Measurements from ENCODE around the gene SEZ6. TPM values are rescaled to one million over a fixed set of nuclear protein-coding genes. Genes with fewer than 3 reads are reported as not detected.

The SEZ6 gene
- total and polyA plus RNA-seq, 4 donors = not detected

GRCh38 chr17:29010586-29010985, 4.8 kb upstream of the SEZ6 start:
- H3K27ac ChIP-seq (ENCODE audit: low read depth in 1 of 2, low read length in 2 of 2) = no peak overlapping the region
- DNase-seq = no peak
- no peak for ATAC-seq (ENCODE audit: low FRiP score)
- no peaks in the 10 kb centered on the region for H3K27me3 ChIP-seq (ENCODE audit: control insufficient read depth in 1 of 2, insufficient read depth in 2 of 2, low read length in 1 of 2)
- no peaks in the 10 kb centered on the region for H3K36me3 ChIP-seq (ENCODE audit: control insufficient read depth in 1 of 2, insufficient read depth in 2 of 2, low read length in 1 of 2)
- intact Hi-C loops (cut with DNase I) = no loop called here
- H3K9me3 ChIP-seq (ENCODE audit: control insufficient read depth, low read length) = no peaks in the 10 kb centered on the region
- H3K4me1 ChIP-seq (ENCODE audit: control insufficient read depth in 1 of 2, insufficient read depth in 2 of 2, low read length in 2 of 2) = no peaks in the 10 kb centered on the region
- 52 to 60% methylated on average over 7 of the region's 7 CpGs for WGBS, 2 donors
- H3K4me3 ChIP-seq (ENCODE audit: low read length in 2 of 2) = no peak overlapping the region

- WGBS, 2 donors = 18 to 21% methylated on average over 3 of the region's 3 CpGs
- H3K27ac ChIP-seq (ENCODE audit: low read depth in 1 of 2, low read length in 2 of 2) = no peak overlapping the region
- H3K27me3 ChIP-seq (ENCODE audit: control insufficient read depth in 1 of 2, insufficient read depth in 2 of 2, low read length in 1 of 2) = no peaks in the 10 kb centered on the region
- H3K4me1 ChIP-seq (ENCODE audit: control insufficient read depth in 1 of 2, insufficient read depth in 2 of 2, low read length in 2 of 2) = no peaks in the 10 kb centered on the region
- H3K4me3 ChIP-seq (ENCODE audit: low read length in 2 of 2) = no peak overlapping the region
- no peaks in the 10 kb centered on the region for H3K36me3 ChIP-seq (ENCODE audit: control insufficient read depth in 1 of 2, insufficient read depth in 2 of 2, low read length in 1 of 2)
- H3K9me3 ChIP-seq (ENCODE audit: control insufficient read depth, low read length) = no peaks in the 10 kb centered on the region
- no peak for ATAC-seq (ENCODE audit: low FRiP score)
- intact Hi-C loops (cut with DNase I) = no loop called here
- DNase-seq = no peak
Observed at GRCh38 chr17:29010129-29010528, 4.3 kb upstream of the SEZ6 start.

- no peaks in the 10 kb centered on the region for H3K27me3 ChIP-seq (ENCODE audit: control insufficient read depth in 1 of 2, insufficient read depth in 2 of 2, low read length in 1 of 2)
- H3K36me3 ChIP-seq (ENCODE audit: control insufficient read depth in 1 of 2, insufficient read depth in 2 of 2, low read length in 1 of 2) = no peaks in the 10 kb centered on the region
- H3K9me3 ChIP-seq (ENCODE audit: control insufficient read depth, low read length) = no peaks in the 10 kb centered on the region
- no peak overlapping the region for H3K4me3 ChIP-seq (ENCODE audit: low read length in 2 of 2)
- no peak for ATAC-seq (ENCODE audit: low FRiP score)
- DNase-seq = no peak
- H3K27ac ChIP-seq (ENCODE audit: low read depth in 1 of 2, low read length in 2 of 2) = no peak overlapping the region
- 60 to 66% methylated on average over 3 of the region's 3 CpGs for WGBS, 2 donors
- no peaks in the 10 kb centered on the region for H3K4me1 ChIP-seq (ENCODE audit: control insufficient read depth in 1 of 2, insufficient read depth in 2 of 2, low read length in 2 of 2)
- intact Hi-C loops (cut with DNase I) = no loop called here
Observed at GRCh38 chr17:29008591-29008990, 2.8 kb upstream of the SEZ6 start.

- no peaks in the 10 kb centered on the region for H3K4me1 ChIP-seq (ENCODE audit: control insufficient read depth in 1 of 2, insufficient read depth in 2 of 2, low read length in 2 of 2)
- ATAC-seq (ENCODE audit: low FRiP score) (no peak), DNase-seq (no peak)
- no peaks in the 10 kb centered on the region for H3K27me3 ChIP-seq (ENCODE audit: control insufficient read depth in 1 of 2, insufficient read depth in 2 of 2, low read length in 1 of 2)
- H3K9me3 ChIP-seq (ENCODE audit: control insufficient read depth, low read length) = no peaks in the 10 kb centered on the region
- whole genome bisulfite sequencing, 2 donors = 49 to 54% methylated on average over 2 of the region's 2 CpGs
- intact Hi-C loops (cut with DNase I) = no loop called here
- H3K4me3 ChIP-seq (ENCODE audit: low read length in 2 of 2) = no peak overlapping the region
- H3K36me3 ChIP-seq (ENCODE audit: control insufficient read depth in 1 of 2, insufficient read depth in 2 of 2, low read length in 1 of 2) = no peaks in the 10 kb centered on the region
- no peak overlapping the region for H3K27ac ChIP-seq (ENCODE audit: low read depth in 1 of 2, low read length in 2 of 2)
Observed at GRCh38 chr17:29007860-29008455, 2.1 kb upstream of the SEZ6 start.

DNA sequence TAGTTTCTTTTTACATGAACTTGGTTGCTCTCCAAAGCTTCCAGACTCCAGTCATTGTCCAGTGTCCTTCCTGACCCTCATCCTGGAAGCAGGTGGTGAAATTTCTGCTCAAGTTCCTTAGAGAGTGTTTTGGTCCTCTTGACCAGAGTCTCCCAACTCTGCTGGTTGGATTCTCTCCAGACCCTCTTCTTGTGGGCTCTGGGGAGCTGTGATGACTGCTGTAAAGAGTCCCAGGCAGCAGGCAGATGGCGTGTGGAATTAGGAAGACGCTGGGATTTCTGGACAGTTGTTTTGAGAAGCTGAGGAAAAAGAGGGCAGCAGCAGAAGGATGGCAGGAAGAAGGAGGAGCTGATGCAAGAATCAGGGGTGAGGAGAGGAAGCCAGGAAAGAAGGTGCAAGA, 1.6 kb upstream of the SEZ6 start:
- Histone ChIP-seq H3K4me1 (ENCODE audit: control insufficient read depth in 1 of 2, insufficient read depth in 2 of 2, low read length in 2 of 2) (no peaks in the 10 kb centered on the region), H3K9me3 (ENCODE audit: control insufficient read depth, low read length) (no peaks in the 10 kb centered on the region), H3K27me3 (ENCODE audit: control insufficient read depth in 1 of 2, insufficient read depth in 2 of 2, low read length in 1 of 2) (no peaks in the 10 kb centered on the region), H3K27ac (ENCODE audit: low read depth in 1 of 2, low read length in 2 of 2) (no peak overlapping the region), H3K4me3 (ENCODE audit: low read length in 2 of 2) (no peak overlapping the region), H3K36me3 (ENCODE audit: control insufficient read depth in 1 of 2, insufficient read depth in 2 of 2, low read length in 1 of 2) (no peaks in the 10 kb centered on the region)
- no peak for DNase-seq
- ATAC-seq (ENCODE audit: low FRiP score) = no peak
- 18 to 19% methylated on average over 2 of the region's 2 CpGs for WGBS, 2 donors
- intact Hi-C loops (cut with DNase I) = no loop called here

DNA sequence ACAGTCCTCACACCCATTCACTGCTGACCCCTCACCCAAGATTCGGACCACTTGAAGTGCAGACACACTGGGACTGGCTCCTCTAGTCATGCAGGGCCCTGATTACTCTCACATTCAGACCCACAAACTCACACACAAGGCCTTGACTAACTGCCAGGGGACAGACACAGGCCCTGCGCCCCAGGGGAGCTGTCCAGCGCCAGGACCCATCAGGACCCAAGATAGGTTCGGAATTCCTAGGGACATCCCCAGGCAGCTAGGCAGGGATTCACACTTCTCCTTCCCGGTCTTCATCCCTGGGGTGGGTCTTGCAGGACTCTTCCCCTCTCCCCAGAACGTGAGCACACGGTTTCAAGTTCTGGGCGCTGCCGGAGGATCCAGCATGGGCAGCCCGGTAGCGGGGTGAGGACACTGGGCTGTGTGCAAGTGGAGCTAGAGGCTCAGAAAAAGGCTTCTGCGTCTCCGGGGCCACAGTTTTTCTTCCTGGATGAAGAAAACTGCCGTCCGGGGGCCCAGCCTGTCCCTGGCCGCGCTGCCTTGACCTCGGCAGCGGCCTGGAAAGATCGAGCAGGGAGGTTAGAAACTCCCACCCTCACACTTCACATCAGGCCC, 1.6 kb downstream of the SEZ6 start:
- intact Hi-C loops (cut with DNase I) = no loop called here
- no peaks in the 10 kb centered on the region for H3K27me3 ChIP-seq (ENCODE audit: control insufficient read depth in 1 of 2, insufficient read depth in 2 of 2, low read length in 1 of 2)

DNA sequence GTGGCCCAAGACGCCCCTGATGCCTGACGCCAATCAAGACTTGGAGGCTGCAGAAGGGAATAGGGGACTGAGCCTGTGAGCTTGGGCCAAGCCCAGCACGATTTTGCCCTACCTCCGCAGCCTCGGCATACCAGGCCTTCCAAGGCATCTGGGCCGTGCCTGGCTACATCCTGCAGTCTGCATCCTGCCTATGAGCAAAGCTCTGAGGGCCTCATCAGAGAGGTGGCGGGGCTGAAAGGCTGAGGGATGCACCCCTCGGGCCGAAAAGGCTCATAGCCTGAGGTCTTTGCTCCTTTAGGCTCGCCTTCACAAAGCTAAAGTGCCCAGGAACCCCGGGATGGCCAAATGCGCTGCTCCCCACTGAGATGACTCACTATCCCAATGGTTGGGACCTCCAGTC, 2.5 kb downstream of the SEZ6 start:
- H3K27me3 ChIP-seq (ENCODE audit: control insufficient read depth in 1 of 2, insufficient read depth in 2 of 2, low read length in 1 of 2) = no peaks in the 10 kb centered on the region
- H3K9me3 ChIP-seq (ENCODE audit: control insufficient read depth, low read length) = no peaks in the 10 kb centered on the region
- H3K4me3 ChIP-seq (ENCODE audit: low read length in 2 of 2) = no peak overlapping the region
- DNase-seq (no peak), ATAC-seq (ENCODE audit: low FRiP score) (no peak)
- intact Hi-C loops (cut with DNase I) = no loop called here
- WGBS, 2 donors = 65 to 72% methylated on average over 10 to 12 of the region's 12 CpGs
- H3K27ac ChIP-seq (ENCODE audit: low read depth in 1 of 2, low read length in 2 of 2) = no peak overlapping the region
- no peaks in the 10 kb centered on the region for H3K4me1 ChIP-seq (ENCODE audit: control insufficient read depth in 1 of 2, insufficient read depth in 2 of 2, low read length in 2 of 2)
- no peaks in the 10 kb centered on the region for H3K36me3 ChIP-seq (ENCODE audit: control insufficient read depth in 1 of 2, insufficient read depth in 2 of 2, low read length in 1 of 2)

More for the DNA sequence above, 1.6 kb downstream of the SEZ6 start:
- H3K36me3 ChIP-seq (ENCODE audit: control insufficient read depth in 1 of 2, insufficient read depth in 2 of 2, low read length in 1 of 2) = no peaks in the 10 kb centered on the region
- H3K9me3 ChIP-seq (ENCODE audit: control insufficient read depth, low read length) = no peaks in the 10 kb centered on the region
- no peak for DNase-seq
- no peak overlapping the region for H3K4me3 ChIP-seq (ENCODE audit: low read length in 2 of 2)
- no peaks in the 10 kb centered on the region for H3K4me1 ChIP-seq (ENCODE audit: control insufficient read depth in 1 of 2, insufficient read depth in 2 of 2, low read length in 2 of 2)
- H3K27ac ChIP-seq (ENCODE audit: low read depth in 1 of 2, low read length in 2 of 2) = no peak overlapping the region
- ATAC-seq (ENCODE audit: low FRiP score) = no peak
- 29 to 37% methylated on average over 20 of the region's 20 CpGs for whole genome bisulfite sequencing, 2 donors

GRCh38 chr17:29002811-29003210, 3.0 kb downstream of the SEZ6 start:
- no peaks in the 10 kb centered on the region for H3K27me3 ChIP-seq (ENCODE audit: control insufficient read depth in 1 of 2, insufficient read depth in 2 of 2, low read length in 1 of 2)
- H3K36me3 ChIP-seq (ENCODE audit: control insufficient read depth in 1 of 2, insufficient read depth in 2 of 2, low read length in 1 of 2) = no peaks in the 10 kb centered on the region
- ATAC-seq (ENCODE audit: low FRiP score) = no peak
- intact Hi-C loops (cut with DNase I) = no loop called here
- H3K27ac ChIP-seq (ENCODE audit: low read depth in 1 of 2, low read length in 2 of 2) = no peak overlapping the region
- WGBS, 2 donors = 49% methylated on average over 4 of the region's 4 CpGs
- no peaks in the 10 kb centered on the region for H3K4me1 ChIP-seq (ENCODE audit: control insufficient read depth in 1 of 2, insufficient read depth in 2 of 2, low read length in 2 of 2)
- no peaks in the 10 kb centered on the region for H3K9me3 ChIP-seq (ENCODE audit: control insufficient read depth, low read length)
- H3K4me3 ChIP-seq (ENCODE audit: low read length in 2 of 2) = no peak overlapping the region
- no peak for DNase-seq

DNA sequence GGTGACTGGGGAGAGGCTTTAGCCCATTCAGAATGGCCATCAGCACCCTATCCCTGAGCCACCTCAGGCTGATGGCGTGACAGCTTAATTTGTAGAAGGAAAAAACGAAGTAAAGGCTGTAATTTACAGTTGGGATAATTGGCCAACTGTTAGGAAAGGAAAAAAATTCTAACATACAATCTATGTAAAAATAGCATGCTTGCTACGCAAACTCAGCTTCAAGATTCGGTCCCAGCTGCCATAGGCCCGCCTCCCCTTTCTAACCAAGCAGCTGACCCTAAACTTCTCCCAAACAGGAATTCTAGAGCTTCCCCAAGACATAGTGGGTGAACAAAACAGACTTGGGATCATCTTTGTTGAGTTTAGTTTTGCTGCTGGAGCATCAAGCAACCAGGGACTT, 4.9 kb downstream of the SEZ6 start:
- H3K27ac ChIP-seq (ENCODE audit: low read depth in 1 of 2, low read length in 2 of 2) = no peak overlapping the region
- intact Hi-C loops (cut with DNase I) = no loop called here
- no peaks in the 10 kb centered on the region for H3K36me3 ChIP-seq (ENCODE audit: control insufficient read depth in 1 of 2, insufficient read depth in 2 of 2, low read length in 1 of 2)
- whole genome bisulfite sequencing, 2 donors = 81 to 84% methylated on average over 5 of the region's 5 CpGs
- H3K9me3 ChIP-seq (ENCODE audit: control insufficient read depth, low read length) = no peaks in the 10 kb centered on the region
- H3K27me3 ChIP-seq (ENCODE audit: control insufficient read depth in 1 of 2, insufficient read depth in 2 of 2, low read length in 1 of 2) = no peaks in the 10 kb centered on the region
- DNase-seq (no peak), ATAC-seq (ENCODE audit: low FRiP score) (no peak)
- H3K4me3 ChIP-seq (ENCODE audit: low read length in 2 of 2) = no peak overlapping the region
- H3K4me1 ChIP-seq (ENCODE audit: control insufficient read depth in 1 of 2, insufficient read depth in 2 of 2, low read length in 2 of 2) = no peaks in the 10 kb centered on the region
